Measurements from ENCODE around the gene NAXD.

GRCh38 chr13:110651271-110651670 lies 35.9 kb downstream of the NAXD start:
- TF ChIP-seq RAD21 (IDR thresholded peaks at IDR 0.05; ENCODE audit: insufficient read depth, low read depth, low read length) = no peak
- TF ChIP-seq, protein P1, sequence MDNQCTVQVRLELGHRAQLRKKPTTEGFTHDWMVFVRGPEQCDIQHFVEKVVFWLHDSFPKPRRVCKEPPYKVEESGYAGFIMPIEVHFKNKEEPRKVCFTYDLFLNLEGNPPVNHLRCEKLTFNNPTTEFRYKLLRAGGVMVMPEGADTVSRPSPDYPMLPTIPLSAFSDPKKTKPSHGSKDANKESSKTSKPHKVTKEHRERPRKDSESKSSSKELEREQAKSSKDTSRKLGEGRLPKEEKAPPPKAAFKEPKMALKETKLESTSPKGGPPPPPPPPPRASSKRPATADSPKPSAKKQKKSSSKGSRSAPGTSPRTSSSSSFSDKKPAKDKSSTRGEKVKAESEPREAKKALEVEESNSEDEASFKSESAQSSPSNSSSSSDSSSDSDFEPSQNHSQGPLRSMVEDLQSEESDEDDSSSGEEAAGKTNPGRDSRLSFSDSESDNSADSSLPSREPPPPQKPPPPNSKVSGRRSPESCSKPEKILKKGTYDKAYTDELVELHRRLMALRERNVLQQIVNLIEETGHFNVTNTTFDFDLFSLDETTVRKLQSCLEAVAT (IDR thresholded peaks at IDR 0.05) = no peak
- no peak for TF ChIP-seq ATF7 (IDR thresholded peaks at IDR 0.05; ENCODE audit: low read depth)
- no peak for TF ChIP-seq TAF1 (IDR thresholded peaks at IDR 0.05; ENCODE audit: borderline replicate concordance, low read depth, low read length)
- TF ChIP-seq ATF3 (IDR thresholded peaks at IDR 0.05; ENCODE audit: borderline replicate concordance, extremely low read depth, low read depth, low read length) = no peak
- TF ChIP-seq, protein P2, sequence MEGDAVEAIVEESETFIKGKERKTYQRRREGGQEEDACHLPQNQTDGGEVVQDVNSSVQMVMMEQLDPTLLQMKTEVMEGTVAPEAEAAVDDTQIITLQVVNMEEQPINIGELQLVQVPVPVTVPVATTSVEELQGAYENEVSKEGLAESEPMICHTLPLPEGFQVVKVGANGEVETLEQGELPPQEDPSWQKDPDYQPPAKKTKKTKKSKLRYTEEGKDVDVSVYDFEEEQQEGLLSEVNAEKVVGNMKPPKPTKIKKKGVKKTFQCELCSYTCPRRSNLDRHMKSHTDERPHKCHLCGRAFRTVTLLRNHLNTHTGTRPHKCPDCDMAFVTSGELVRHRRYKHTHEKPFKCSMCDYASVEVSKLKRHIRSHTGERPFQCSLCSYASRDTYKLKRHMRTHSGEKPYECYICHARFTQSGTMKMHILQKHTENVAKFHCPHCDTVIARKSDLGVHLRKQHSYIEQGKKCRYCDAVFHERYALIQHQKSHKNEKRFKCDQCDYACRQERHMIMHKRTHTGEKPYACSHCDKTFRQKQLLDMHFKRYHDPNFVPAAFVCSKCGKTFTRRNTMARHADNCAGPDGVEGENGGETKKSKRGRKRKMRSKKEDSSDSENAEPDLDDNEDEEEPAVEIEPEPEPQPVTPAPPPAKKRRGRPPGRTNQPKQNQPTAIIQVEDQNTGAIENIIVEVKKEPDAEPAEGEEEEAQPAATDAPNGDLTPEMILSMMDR (IDR thresholded peaks at IDR 0.05 in 2 of 3, conservative IDR thresholded peaks at IDR 0.05 in 1 of 3; ENCODE audit: control insufficient read depth in 2 of 3, extremely low read depth in 1 of 3, insufficient read depth in 1 of 3, low read depth in 3 of 3, low read length in 3 of 3) = no peak
- no peak for TF ChIP-seq GABPA (IDR thresholded peaks at IDR 0.05; ENCODE audit: low read depth)
